HCT116 (cell line): Measurements from ENCODE around the gene SPRED3. TPM values are rescaled to one million over a fixed set of nuclear protein-coding genes. Genes with fewer than 3 reads are reported as not detected.

Experiments used
- ATAC-seq: fragments of 200-7000 bp; cut with Tn5 transposase; 2 replicates; pipeline ENCODE4 v1.9.1; 2020; ENCODE audit warnings: mild to moderate bottlenecking, moderate library complexity
- BruUV-seq: library from RNA; stranded (reverse); fragments of 400-500 nt; replicated peaks from 2 replicates; lab custom pipeline; 2021; lab: Mats Ljungman, UMichigan
- CTCF ChIA-PET: fragments of 300-600 bp; sonication (Branson Sonifier 250); formaldehyde crosslinking; loops from one replicate; lab custom pipeline; 2021; ENCODE audit warnings: antibody characterized with exemption; lab: Charles Lee
- POLR2A ChIA-PET: fragments of 300-600, 350-600 bp; sonication (Branson Sonifier 250); formaldehyde crosslinking; loops from one replicate; lab custom pipeline; 2021; ENCODE audit warnings: antibody characterized with exemption; lab: Charles Lee
- RAD21 ChIA-PET, 2 experiments: fragments of 300-600 bp; sonication (Branson Sonifier 250); formaldehyde crosslinking; loops; one replicate each; lab custom pipeline; 2023; ENCODE audit warnings: low total read pairs in 2 of 2; ENCODE audit not compliant: uncharacterized antibody in 2 of 2, unreplicated experiment in 2 of 2, low non-redundant PET in 1 of 2; lab: Charles Lee
- DNase-seq: peaks from one replicate; pipeline ENCODE4 v3.0.0-alpha.2; 2010; ENCODE audit warnings: low read depth, low spot score
- H2AFZ ChIP-seq: fragments of 200-600 bp; shearing (Covaris generic), sonication (generic); 2 replicates; pipeline ENCODE4 v1.6.1; 2017; ENCODE audit warnings: low read depth, mixed run types, mixed read lengths, antibody characterized with exemption, low read length; ENCODE audit not compliant: poor library complexity, severe bottlenecking
- H3K27ac ChIP-seq: 2 replicates; pipeline ENCODE4 v1.5.1; 2012; ENCODE audit warnings: low read depth, low read length
- H3K27me3 ChIP-seq: fragments of 200-600 bp; sonication (generic); 2 replicates; pipeline ENCODE4 v1.6.1; 2016; ENCODE audit warnings: mixed run types, low read length, mixed read lengths; ENCODE audit not compliant: insufficient read depth
- H3K36me3 ChIP-seq, 2 experiments: fragments of 200-500 bp in 1 of 2; fragments of 200-600 bp in 1 of 2; sonication (Bioruptor generic) in 1 of 2; sonication (generic) in 1 of 2; 2 replicates each; pipeline versions ENCODE4 v1.5.1 to v1.6.1; 2014 to 2016; ENCODE audit warnings: low read length in 2 of 2, inconsistent platforms in 1 of 2, mixed read lengths in 1 of 2, mixed run types in 1 of 2; ENCODE audit not compliant: insufficient read depth in 2 of 2, control insufficient read depth in 1 of 2
- H3K4me1 ChIP-seq, 2 experiments: fragments of 200-600 bp in 1 of 2; sonication (generic) in 1 of 2; 2 replicates each; pipeline versions ENCODE4 v1.5.1 to v1.6.1; 2012 to 2017; ENCODE audit warnings: low read length in 2 of 2, inconsistent platforms in 1 of 2, mild to moderate bottlenecking in 1 of 2, mixed read lengths in 1 of 2, mixed run types in 1 of 2, moderate library complexity in 1 of 2; ENCODE audit not compliant: insufficient read depth in 2 of 2, control insufficient read depth in 1 of 2
- H3K4me2 ChIP-seq: fragments of 200-600 bp; sonication (generic); 2 replicates; pipeline ENCODE4 v1.6.1; 2017; ENCODE audit warnings: mixed run types, low read length, mixed read lengths
- H3K4me3 ChIP-seq, 2 experiments: fragments of 200-600 bp in 1 of 2; sonication (generic) in 1 of 2; replicated peaks in 1 of 2; 2 replicates each; pipeline ENCODE4 v1.5.1; 2011 to 2016; ENCODE audit warnings: low read length in 2 of 2, control low read depth in 1 of 2, low read depth in 1 of 2, mild to moderate bottlenecking in 1 of 2, mixed read lengths in 1 of 2, mixed run types in 1 of 2
- H3K79me2 ChIP-seq: fragments of 200-600 bp; sonication (generic); 2 replicates; pipeline ENCODE4 v1.6.1; 2017; ENCODE audit warnings: mild to moderate bottlenecking, mixed run types, low read length, moderate library complexity, mixed read lengths; ENCODE audit not compliant: insufficient read depth
- H3K9ac ChIP-seq: fragments of 200-600 bp; sonication (generic); 2 replicates; pipeline ENCODE4 v1.6.1; 2016; ENCODE audit warnings: low read length, mixed read lengths
- H3K9me2 ChIP-seq: fragments of 200-600 bp; sonication (generic), shearing (Covaris generic); 2 replicates; pipeline ENCODE4 v1.6.1; 2017; ENCODE audit warnings: mixed run types, mild to moderate bottlenecking, moderate library complexity; ENCODE audit not compliant: insufficient read depth
- H3K9me3 ChIP-seq, 2 experiments: fragments of 200-500 bp in 1 of 2; fragments of 200-600 bp in 1 of 2; sonication (Bioruptor generic) in 1 of 2; sonication (generic) in 1 of 2; 2 replicates each; pipeline ENCODE4 v1.6.1; 2014 to 2017; ENCODE audit warnings: low read length in 2 of 2, mixed read lengths in 2 of 2, inconsistent platforms in 1 of 2, low read depth in 1 of 2, mild to moderate bottlenecking in 1 of 2, mixed run types in 1 of 2, moderate library complexity in 1 of 2; ENCODE audit not compliant: control insufficient read depth in 1 of 2, insufficient read depth in 1 of 2
- H4K20me1 ChIP-seq: fragments of 200-600 bp; sonication (generic), shearing (Covaris generic); 2 replicates; pipeline ENCODE4 v1.6.1; 2017; ENCODE audit warnings: mixed run types, mild to moderate bottlenecking, moderate library complexity; ENCODE audit not compliant: insufficient read depth
- CBX3 ChIP-seq: IDR thresholded peaks from 2 replicates; pipeline ENCODE4 v1.6.1; 2012; ENCODE audit warnings: low read depth
- EGR1 ChIP-seq: IDR thresholded peaks from 2 replicates; pipeline ENCODE4 v1.6.1; 2012; ENCODE audit warnings: low read depth
- ELF1 ChIP-seq: IDR thresholded peaks from 2 replicates; pipeline ENCODE4 v1.6.1; 2012; ENCODE audit warnings: low read depth, borderline replicate concordance
- EZH2 ChIP-seq: fragments of 200-600 bp; sonication (generic); IDR thresholded peaks from 2 replicates; pipeline ENCODE4 v1.6.1; 2017; ENCODE audit warnings: antibody characterized with exemption, mixed run types
- EZH2phosphoT487 ChIP-seq: fragments of 200-600 bp; IDR thresholded peaks from 2 replicates; pipeline ENCODE4 v1.6.1; 2018; ENCODE audit warnings: antibody characterized with exemption, borderline replicate concordance
- JUND ChIP-seq: IDR thresholded peaks from 2 replicates; pipeline ENCODE4 v1.6.1; 2012
- POLR2A ChIP-seq: IDR thresholded peaks from 2 replicates; pipeline ENCODE4 v1.7.0; 2011; ENCODE audit warnings: borderline replicate concordance; ENCODE audit not compliant: insufficient read depth, insufficient read length; ENCODE audit errors: extremely low read depth
- POLR2AphosphoS5 ChIP-seq: IDR thresholded peaks from 2 replicates; pipeline ENCODE4 v1.6.1; 2011; ENCODE audit warnings: mild to moderate bottlenecking, low read depth, low read length, moderate library complexity
- RAD21 ChIP-seq: IDR thresholded peaks from 2 replicates; pipeline ENCODE4 v1.6.1; 2012; ENCODE audit warnings: low read depth, mild to moderate bottlenecking
- SIN3A ChIP-seq: IDR thresholded peaks from 2 replicates; pipeline ENCODE4 v1.6.1; 2012; ENCODE audit warnings: low read depth
- SP1 ChIP-seq: IDR thresholded peaks from 2 replicates; pipeline ENCODE4 v1.6.1; 2012; ENCODE audit warnings: low read depth
- TCF7L2 ChIP-seq: IDR thresholded peaks from 2 replicates; pipeline ENCODE4 v1.7.0; 2011; ENCODE audit warnings: borderline replicate concordance, inconsistent platforms; ENCODE audit not compliant: insufficient read depth, insufficient read length; ENCODE audit errors: extremely low read depth
- YY1 ChIP-seq: IDR thresholded peaks from 2 replicates; pipeline ENCODE4 v1.6.1; 2011; ENCODE audit warnings: low read length, low read depth, moderate library complexity, mild to moderate bottlenecking; ENCODE audit not compliant: insufficient replicate concordance; ENCODE audit errors: extremely low read depth
- ZFX ChIP-seq: fragments of 450-650 bp; IDR thresholded peaks from 2 replicates; pipeline ENCODE4 v1.6.1; 2017
- intact Hi-C: fragments of 100-400 bp; cut with micrococcal nuclease; formaldehyde crosslinking; loops from 2 replicates; pipeline ENCODE4 v1.10.0; 2022
- total RNA-seq: library from RNA; stranded (reverse); gene quantifications from one replicate; pipeline ENCODE4 v1.2.1, GENCODE V29; 2021; ENCODE audit not compliant: unreplicated experiment
- TF ChIP-seq, protein P1 (sequence below): IDR thresholded peaks from 2 replicates; pipeline ENCODE4 v1.6.1; 2012
- TF ChIP-seq, protein P2 (sequence below), 3 experiments: fragments of 200-600 bp in 1 of 3; sonication (generic) in 1 of 3; IDR thresholded peaks in 2 of 3; conservative IDR thresholded peaks in 1 of 3; 2 replicates each; pipeline ENCODE4 v1.5.1; 2012 to 2017; ENCODE audit warnings: low read depth in 2 of 3, low read length in 2 of 3, antibody characterized with exemption in 1 of 3, borderline replicate concordance in 1 of 3, control low read depth in 1 of 3, mild to moderate bottlenecking in 1 of 3, mixed read lengths in 1 of 3, mixed run types in 1 of 3, moderate library complexity in 1 of 3; ENCODE audit not compliant: insufficient read depth in 1 of 3
- TF ChIP-seq, protein P3 (sequence below): IDR thresholded peaks from 2 replicates; pipeline ENCODE4 v1.6.1; 2012
- TF ChIP-seq, protein P4 (sequence below): IDR thresholded peaks from 2 replicates; pipeline ENCODE4 v1.6.1; 2011; ENCODE audit warnings: mild to moderate bottlenecking, low read length, moderate library complexity; ENCODE audit not compliant: insufficient replicate concordance; ENCODE audit errors: extremely low read depth

Gene SPRED3
- total RNA-seq, 1 experiment from 2014 or later, result 3.4 TPM

DNA sequence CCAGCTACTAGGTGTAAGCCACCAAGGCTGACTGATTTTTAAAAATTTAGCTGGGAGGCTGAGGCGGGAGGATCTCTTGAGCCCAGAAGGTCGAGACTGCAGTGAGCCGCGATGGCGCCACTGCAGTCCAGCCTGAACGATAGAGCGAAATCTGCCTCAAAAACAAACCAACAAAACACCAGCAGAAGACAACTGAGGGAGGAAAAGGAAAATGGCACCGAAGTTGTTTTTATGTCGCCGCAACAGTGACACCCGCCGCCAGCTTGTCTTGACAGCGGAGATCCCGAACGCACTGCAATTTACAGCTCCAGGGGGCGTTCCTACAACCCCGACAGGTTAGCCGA lies 14.1 kb downstream of the SPRED3 start (continued):
- TF ChIP-seq YY1, result no peak
- no peak for TF ChIP-seq EZH2
- TF ChIP-seq, protein P1, sequence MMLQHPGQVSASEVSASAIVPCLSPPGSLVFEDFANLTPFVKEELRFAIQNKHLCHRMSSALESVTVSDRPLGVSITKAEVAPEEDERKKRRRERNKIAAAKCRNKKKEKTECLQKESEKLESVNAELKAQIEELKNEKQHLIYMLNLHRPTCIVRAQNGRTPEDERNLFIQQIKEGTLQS, result no peak
- TF ChIP-seq TCF7L2, result peak; percentile 63
- TF ChIP-seq EZH2phosphoT487, result no peak
- no peak for TF ChIP-seq ZFX
- no peak for TF ChIP-seq CBX3
- TF ChIP-seq, all 23 proteins: peak for 2

DNA sequence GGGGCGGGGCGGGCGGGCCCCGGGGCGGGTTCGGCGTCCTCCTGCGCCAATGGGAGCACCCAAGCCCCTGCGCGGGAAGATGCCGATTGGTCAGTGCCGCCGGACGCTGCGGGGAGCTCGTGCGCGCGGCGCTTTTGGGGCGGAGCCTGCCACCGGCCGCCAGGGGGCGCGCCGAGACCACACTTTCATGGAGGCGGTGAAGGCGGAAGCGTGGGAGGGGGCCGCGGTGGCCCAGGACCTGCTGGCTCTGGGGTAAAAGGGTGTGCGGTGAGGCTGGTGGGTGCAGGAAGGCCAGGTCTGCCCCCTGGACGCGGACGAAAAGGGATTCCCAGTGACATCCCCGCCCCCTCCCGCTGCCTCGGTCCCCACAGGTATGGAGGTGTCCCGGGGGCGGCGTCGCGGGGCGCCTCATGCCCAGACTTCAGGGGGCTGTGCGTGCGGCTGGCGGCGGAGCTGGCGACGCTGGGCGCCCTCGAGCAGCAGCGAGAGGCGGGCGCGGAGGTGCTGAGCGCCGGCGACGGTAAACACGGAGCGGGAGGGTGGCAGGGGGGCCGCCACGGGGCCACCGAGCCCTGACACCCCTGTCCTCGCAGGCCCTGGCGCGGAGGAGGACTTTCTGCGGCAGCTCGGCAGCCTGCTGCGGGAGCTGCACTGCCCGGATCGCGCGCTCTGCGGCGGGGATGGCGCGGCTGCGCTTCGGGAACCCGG lies 14.6 kb downstream of the SPRED3 start, which contains the start of gene FAM98C:
Gene FAM98C, plus strand, starts transcription at position 127 of the 708 bp plus-strand sequence. Its CDS starts 61 bp downstream, at position 188.
- H3K79me2 ChIP-seq, result peaks cover 9% of the 10 kb centered on the region; the same call in 1 of the 2 replicates
- intact Hi-C loops, result loop anchor here (1.0 to 10.0 kb wide), 4 partner anchors 112 to 527 kb away; partner anchors contain the start of genes MRPS12 and SARS2
- H3K9me2 ChIP-seq, result no peaks in the 10 kb centered on the region
- peaks cover 9% of the 10 kb centered on the region in 2 experiments; a peak in 2 of 4 replicates for H3K36me3 ChIP-seq
- H3K9me3 ChIP-seq, result no peaks in the 10 kb centered on the region
- no TSS peak for BruUV-seq
- ChIA-PET RAD21 (interaction anchor here (0.5 to 1.4 kb wide), 11 partner anchors 15 to 718 kb away, joined by 3 to 11 read pairs (median 4); partner anchors contain the start of genes GGN (in 2 of the 2) and SPRED3 (in 1 of the 2)), CTCF (interaction anchor here (0.6 to 3.3 kb wide), 53 partner anchors 9 to 648 kb away, joined by 3 to 49 read pairs (median 5); partner anchors contain the start of genes ACTN4, EIF3K, GGN and MRPS12), POLR2A (interaction anchor here (0.6 to 3.0 kb wide), 15 partner anchors 9 to 527 kb away, joined by 3 to 22 read pairs (median 3); partner anchors contain the start of genes CATSPERG, EIF3K, GGN and MRPS12)
- ATAC-seq (peak; percentile 98), DNase-seq (peak; percentile 92)
- H2AFZ ChIP-seq, result no peak within 1 kb of the TSS
- no peaks in the 10 kb centered on the region for H4K20me1 ChIP-seq
- peak within 1 kb of the TSS; percentile 82 to 91 for H3K4me3 ChIP-seq
- peak within 1 kb of the TSS; percentile 80 for H3K9ac ChIP-seq
- H3K4me2 ChIP-seq, result peak within 1 kb of the TSS; percentile 93
- peak; percentile 86; the same call in 1 of the 2 replicates for TF ChIP-seq ZFX
- TF ChIP-seq CBX3, result peak; percentile 72; the same call in 1 of the 2 replicates
- peak; percentile 92 for TF ChIP-seq SP1
- no peak for TF ChIP-seq EZH2phosphoT487
- TF ChIP-seq EGR1, result peak; percentile 97
- TF ChIP-seq, protein P2, sequence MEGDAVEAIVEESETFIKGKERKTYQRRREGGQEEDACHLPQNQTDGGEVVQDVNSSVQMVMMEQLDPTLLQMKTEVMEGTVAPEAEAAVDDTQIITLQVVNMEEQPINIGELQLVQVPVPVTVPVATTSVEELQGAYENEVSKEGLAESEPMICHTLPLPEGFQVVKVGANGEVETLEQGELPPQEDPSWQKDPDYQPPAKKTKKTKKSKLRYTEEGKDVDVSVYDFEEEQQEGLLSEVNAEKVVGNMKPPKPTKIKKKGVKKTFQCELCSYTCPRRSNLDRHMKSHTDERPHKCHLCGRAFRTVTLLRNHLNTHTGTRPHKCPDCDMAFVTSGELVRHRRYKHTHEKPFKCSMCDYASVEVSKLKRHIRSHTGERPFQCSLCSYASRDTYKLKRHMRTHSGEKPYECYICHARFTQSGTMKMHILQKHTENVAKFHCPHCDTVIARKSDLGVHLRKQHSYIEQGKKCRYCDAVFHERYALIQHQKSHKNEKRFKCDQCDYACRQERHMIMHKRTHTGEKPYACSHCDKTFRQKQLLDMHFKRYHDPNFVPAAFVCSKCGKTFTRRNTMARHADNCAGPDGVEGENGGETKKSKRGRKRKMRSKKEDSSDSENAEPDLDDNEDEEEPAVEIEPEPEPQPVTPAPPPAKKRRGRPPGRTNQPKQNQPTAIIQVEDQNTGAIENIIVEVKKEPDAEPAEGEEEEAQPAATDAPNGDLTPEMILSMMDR (IDR thresholded peaks at IDR 0.05 in 2 of 3, conservative IDR thresholded peaks at IDR 0.05 in 1 of 3; ENCODE audit: borderline replicate concordance in 1 of 3, insufficient read depth in 1 of 3, low read depth in 2 of 3, low read length in 2 of 3), result peak; percentile 85 to 90 (median 89)
- TF ChIP-seq, protein P3, sequence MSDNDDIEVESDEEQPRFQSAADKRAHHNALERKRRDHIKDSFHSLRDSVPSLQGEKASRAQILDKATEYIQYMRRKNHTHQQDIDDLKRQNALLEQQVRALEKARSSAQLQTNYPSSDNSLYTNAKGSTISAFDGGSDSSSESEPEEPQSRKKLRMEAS, result peak; percentile 92
- TF ChIP-seq JUND, result no peak
- peak; percentile 45; the same call in 1 of the 2 replicates for TF ChIP-seq SIN3A
- no peak for TF ChIP-seq TCF7L2
- TF ChIP-seq RAD21, result peak; percentile 94
- TF ChIP-seq POLR2AphosphoS5, result peak; percentile 47; the same call in 1 of the 2 replicates
- TF ChIP-seq ELF1, result no peak; the same call in 1 of the 2 replicates
- peak; percentile 23 for TF ChIP-seq YY1
- TF ChIP-seq POLR2A, result no peak
- TF ChIP-seq, protein P4, sequence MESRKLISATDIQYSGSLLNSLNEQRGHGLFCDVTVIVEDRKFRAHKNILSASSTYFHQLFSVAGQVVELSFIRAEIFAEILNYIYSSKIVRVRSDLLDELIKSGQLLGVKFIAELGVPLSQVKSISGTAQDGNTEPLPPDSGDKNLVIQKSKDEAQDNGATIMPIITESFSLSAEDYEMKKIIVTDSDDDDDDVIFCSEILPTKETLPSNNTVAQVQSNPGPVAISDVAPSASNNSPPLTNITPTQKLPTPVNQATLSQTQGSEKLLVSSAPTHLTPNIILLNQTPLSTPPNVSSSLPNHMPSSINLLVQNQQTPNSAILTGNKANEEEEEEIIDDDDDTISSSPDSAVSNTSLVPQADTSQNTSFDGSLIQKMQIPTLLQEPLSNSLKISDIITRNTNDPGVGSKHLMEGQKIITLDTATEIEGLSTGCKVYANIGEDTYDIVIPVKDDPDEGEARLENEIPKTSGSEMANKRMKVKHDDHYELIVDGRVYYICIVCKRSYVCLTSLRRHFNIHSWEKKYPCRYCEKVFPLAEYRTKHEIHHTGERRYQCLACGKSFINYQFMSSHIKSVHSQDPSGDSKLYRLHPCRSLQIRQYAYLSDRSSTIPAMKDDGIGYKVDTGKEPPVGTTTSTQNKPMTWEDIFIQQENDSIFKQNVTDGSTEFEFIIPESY, result no peak
- TF ChIP-seq, protein P1, result no peak
- H3K27ac ChIP-seq, result peak within 1 kb of the TSS; percentile 95
- H3K27me3 ChIP-seq, result no peaks in the 10 kb centered on the region
- H3K4me1 ChIP-seq, result peaks cover 8 to 17% of the 10 kb centered on the region in 2 experiments; a peak in 3 of 4 replicates
